Measurements from ENCODE around the gene FBLN7.

Gene FBLN7

GRCh38 chr2:112157472-112157871 lies 19.3 kb downstream of the FBLN7 start:
- DNase-seq (ENCODE audit: low read depth), result no peak

DNA sequence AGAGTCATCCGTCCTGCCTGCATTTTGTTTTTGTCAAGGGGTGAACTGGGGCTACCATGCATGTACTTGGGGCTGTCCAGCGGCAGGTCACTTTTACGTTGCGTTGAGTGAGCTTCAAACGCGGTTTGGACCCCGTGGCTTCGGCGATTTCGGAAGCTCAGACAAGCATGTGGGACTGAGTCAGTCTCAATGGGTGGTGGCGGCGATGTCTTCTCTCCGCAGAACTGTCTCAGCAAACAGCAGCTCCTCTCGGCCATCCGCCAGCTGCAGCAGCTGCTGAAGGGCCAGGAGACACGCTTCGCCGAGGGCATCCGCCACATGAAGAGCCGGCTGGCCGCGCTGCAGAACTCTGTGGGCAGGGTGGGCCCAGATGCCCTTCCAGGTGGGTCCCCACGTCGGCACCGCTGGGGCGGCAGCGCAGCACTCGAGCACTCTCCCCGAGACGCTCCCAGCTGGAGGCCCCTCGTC lies 21.3 kb downstream of the FBLN7 start:
- no peak for DNase-seq (ENCODE audit: low read depth)

DNA sequence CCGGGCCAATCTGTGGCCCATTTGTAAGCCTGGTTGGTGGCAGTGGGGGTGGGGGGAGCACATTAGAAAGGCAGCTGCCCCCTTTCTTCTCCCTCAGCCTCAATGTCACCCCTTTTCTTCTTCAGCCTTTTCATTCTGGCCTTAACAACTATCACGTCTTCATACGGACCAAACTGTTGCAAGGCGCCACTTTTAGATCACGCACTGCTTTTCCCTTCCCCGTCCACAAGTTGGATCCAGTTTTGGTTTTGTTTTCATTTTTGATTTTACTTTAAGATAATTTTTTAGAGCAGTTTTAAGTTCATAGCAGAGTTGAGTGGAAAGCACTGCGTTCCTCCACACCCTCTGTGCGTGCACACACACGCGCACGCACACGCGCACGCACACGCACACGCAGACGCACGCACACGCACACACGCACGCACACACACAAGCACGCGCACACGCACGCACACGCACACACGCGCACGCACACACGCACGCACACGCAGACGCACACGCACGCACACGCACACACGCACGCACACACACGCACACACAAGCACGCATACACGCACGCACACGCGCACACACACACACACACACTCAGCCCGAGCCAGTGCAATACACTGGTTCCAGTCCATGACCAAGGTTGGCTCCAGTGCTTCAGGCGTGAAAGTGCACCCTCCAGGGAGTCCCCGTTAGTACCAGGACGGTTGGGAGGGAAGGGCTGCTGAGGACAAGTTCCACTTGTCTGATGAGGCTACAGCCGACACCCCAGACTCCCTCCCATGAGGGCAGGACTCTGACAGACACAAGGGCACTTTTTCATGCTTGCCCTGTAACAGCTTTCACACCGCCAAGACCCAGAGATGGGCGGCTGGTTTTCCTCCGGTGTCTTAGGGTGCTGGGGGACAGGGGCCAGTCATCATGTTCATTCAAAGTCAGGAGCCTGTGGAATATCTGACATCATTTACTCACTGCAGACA lies 22.4 kb downstream of the FBLN7 start:
- DNase-seq (ENCODE audit: low read depth), result no peak

DNA sequence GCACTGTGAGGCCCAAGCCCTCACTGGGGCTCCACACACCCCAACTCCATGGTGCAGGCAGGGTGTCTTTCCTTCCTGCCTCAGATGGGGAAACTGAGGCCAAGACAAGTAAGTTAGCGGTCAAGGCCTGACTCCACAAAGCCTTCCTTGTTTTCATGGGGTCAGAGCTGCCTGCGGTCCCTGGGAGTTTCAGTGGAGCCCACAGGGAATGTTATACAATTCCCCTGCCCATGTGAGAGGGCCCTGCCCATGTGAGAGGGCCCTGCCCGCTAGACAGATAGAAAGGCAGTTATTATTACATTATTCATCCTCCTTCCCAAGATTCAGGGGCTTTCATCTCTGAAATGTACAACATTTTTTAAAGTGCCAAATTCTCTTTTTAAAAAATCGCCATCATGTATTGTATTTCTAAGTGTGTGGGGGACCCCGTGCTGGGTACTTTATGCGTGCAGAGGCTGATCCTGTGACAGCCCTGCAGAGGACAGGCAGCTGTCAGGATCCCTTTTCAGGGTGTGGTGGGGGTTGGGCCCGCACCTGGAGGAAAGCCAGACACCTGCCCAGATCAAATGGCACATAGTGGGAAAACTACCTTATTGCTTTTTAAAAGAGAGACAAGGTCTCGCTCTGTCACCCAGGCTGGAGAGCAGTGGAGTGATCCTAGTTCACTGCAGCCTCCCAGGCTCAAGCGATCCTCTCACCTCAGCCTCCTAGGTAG lies 23.4 kb downstream of the FBLN7 start:
- DNase-seq (ENCODE audit: low read depth), result no peak

DNA sequence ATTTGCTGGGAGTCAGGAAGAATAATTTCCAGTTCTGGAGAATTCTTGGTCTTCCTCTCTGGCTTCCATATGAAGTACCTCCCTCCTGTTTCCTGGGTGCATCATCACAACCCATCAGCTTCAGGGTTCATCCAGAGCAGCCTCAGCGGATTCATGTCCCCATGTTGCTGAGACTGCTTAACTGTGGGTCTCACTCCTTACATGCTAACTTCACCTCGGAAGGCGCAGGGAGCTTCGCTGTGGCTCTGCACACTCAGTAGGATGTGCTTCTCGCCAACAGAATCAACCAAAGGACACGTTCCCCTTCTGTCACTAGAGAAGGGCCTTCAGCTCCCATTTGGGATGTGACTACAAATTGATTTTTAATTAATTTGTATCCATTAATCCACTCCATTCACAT lies 24.2 kb downstream of the FBLN7 start:
- no peak for DNase-seq (ENCODE audit: low read depth)

GRCh38 chr2:112162956-112163355 lies 24.8 kb downstream of the FBLN7 start:
- DNase-seq (ENCODE audit: low read depth), result no peak

DNA sequence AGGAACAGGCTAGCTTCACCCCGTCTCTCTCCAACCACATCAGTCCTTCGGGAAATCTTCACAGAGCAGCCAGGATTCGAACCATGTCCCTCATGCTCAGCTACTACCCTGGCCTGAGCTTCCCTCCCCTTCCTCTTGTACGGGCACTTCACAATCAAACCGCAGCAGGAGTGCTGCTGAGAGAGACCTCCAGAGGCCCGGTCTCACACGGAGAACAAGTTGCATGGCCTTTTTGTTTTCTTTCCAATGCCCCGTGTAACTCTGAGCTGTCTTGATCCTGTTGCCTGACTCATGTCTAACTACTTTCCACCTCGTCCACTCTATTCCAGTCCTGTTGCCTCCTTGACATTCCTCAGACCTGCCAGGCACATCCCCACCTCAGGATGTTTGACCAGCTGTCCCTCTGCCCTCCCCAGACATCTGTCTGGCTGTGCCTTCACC lies 25.4 kb downstream of the FBLN7 start:
- DNase-seq (ENCODE audit: low read depth), result no peak

DNA sequence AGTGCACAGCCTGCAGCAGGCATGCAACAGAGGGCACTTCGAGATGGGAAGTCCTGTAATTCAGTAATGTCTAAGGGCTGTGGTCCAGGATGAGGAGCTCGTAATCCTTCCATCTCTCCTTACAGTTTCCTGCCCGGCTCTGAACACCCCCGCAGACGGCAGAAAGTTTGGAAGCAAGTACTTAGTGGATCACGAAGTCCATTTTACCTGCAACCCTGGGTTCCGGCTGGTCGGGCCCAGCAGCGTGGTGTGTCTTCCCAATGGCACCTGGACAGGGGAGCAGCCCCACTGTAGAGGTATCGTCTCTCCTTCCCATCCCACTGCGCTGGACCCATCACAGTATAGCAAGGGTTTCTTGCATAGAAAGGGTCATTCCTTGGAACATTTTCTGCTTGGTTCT lies 26.7 kb downstream of the FBLN7 start:
- DNase-seq (ENCODE audit: low read depth), result no peak

- no peak for DNase-seq (ENCODE audit: low read depth)
These were observed 27.1 kb downstream of the FBLN7 start for GRCh38 chr2:112165296-112165695.

DNA sequence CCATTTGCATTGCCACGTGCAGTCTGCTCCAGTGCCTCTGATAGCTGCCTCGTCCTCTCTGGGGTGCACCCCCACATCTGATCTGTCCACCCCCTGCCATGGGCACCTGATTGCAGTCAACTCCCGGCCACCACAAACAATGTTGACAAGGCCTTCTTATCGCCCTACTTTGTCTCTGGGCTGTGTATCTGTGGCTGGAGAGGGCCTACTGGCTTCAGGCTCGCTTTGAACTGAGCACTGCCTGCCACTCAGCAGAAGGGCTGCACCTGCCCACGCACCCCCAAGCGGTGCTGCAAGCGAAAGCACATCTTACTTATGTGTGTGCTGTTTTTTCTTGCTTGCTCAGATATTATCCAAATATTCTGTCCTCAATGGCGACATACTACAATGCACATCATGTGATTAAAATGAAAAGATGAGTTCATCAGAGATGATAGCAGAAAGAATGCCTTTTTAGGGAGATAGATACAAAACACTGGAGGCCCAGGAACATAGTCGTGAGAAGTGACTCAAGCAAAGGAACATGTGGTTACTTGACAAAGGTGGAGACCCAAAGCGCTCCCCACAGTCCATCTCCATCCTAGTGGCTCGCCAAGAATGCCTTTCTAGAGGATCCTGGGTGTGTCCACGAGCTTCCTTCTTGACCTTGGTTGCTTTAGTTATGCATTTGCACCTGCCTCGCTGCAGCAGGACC lies 28.8 kb downstream of the FBLN7 start:
- no peak for DNase-seq (ENCODE audit: low read depth)

DNA sequence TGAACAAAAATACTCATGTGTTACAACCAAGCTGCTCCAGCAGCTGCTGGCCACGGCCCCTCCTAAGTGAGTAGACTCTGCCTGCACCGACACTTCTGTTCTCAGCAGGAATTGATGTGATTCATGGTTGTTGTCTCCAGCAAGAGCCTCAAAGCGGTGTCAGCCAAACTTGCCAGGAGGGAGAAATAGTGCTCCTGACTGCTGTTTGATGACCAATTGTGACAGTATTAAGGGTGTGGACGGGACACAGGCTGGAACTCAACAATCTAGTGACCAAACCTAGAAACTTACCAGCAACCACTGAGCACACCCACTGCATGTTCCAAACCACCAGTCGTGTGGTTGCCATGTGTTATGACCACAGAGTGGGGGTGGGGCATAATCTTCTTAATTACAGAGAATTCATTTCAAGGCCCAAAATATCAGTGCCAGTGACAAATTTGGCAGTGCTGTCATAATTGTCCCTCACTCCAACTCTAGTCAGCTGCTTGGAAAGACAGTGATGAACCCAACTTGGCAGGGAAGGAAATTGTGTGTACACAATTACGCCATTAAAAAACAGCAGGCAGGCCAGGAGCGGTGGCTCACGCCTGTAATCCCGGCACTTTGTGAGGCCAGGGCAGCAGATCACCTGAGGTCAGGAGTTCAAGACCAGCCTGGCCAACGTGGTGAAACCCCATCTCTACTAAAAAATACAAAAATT lies 30.4 kb downstream of the FBLN7 start:
- no peak for DNase-seq (ENCODE audit: low read depth)

DNA sequence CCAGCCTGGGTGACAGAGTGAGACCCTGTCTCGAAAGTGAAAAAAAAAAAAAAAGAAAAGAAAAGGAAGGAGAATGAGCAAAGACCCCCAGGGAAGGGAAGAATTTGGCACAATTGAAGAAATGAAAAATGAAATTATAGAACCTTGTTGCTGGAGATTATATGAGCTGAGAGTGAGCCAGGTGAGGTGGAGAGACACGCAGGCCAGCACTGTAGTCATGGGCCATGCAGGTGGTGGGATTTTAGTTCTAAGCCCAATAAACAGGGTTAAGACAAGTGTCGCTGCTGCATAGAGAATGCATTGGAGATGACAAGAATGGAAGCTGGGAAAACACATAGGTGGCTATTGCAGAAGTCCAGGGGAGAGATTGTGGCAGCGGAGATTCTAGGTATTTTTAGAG lies 32.3 kb downstream of the FBLN7 start:
- DNase-seq (ENCODE audit: low read depth), result no peak

- DNase-seq (ENCODE audit: low read depth), result no peak
These were observed 35.6 kb downstream of the FBLN7 start for GRCh38 chr2:112173646-112174319.

DNA sequence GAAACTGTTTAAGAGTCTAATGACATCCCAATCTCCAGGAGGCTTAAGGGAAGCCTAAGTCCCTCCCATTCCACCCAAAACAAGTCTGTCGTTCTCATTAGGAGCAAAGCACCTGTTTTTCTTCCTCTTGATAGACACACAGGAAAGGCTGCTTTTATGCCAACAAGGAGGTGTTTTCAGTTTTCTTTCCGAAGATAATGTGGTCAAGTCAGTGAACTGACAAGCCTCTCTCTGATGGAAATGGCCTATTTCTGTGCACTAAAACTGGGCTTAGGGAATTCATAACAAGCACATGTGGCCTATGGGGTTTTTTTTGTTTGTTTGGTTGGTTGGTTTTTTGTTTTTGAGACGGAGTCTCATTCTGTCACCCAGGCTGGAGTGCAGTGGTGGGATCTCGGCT lies 36.2 kb downstream of the FBLN7 start:
- no peak for DNase-seq (ENCODE audit: low read depth)

DNA sequence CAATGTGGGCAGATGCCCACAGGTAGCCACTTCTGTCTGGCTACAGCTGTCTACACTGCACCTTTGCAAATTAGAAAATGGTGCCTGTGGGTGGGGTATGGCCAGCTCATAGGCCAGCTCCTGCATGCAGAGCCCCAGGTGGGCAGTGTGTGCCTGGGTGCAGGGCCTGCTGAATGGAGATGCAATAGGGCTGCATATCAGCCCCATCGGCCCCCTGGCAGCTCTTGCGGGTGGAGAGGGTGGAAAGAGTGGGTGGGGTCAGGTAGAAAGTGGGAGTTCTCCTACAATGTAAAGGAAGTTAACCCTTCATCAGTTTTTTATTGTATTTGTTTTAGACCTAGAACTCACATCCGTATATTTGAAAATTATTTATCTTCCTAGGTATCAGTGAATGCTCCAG lies 37.1 kb downstream of the FBLN7 start:
- DNase-seq (ENCODE audit: low read depth), result no peak

DNA sequence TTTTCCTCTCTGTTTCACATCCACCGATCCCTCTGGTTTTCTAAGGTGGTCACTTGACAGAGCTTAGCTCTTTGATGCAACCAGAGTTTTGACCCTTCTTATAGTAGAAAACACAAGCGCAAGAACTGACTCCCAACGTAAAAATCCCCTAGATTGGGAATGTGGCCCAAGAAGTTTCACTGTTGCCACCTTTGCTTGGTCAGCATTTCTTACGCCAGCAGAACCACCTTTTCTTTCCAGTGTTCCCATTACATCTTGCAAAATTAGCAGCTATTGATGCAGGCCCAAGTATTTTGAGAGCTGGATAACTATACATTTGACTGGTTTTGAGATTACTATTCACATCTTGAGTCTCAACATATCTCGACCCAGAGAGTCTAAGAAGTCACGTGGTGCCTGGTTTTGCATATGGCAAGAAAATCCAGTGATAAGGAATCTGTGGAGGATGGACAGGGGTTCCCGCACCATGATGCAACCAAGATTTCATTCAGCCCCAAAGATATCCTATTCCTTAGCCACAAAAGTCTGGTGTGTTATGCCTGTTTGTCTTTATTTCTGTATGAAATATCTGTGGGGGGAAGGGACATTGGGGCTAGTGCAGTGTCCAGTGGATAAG lies 37.9 kb downstream of the FBLN7 start:
- no peak for DNase-seq (ENCODE audit: low read depth)

DNA sequence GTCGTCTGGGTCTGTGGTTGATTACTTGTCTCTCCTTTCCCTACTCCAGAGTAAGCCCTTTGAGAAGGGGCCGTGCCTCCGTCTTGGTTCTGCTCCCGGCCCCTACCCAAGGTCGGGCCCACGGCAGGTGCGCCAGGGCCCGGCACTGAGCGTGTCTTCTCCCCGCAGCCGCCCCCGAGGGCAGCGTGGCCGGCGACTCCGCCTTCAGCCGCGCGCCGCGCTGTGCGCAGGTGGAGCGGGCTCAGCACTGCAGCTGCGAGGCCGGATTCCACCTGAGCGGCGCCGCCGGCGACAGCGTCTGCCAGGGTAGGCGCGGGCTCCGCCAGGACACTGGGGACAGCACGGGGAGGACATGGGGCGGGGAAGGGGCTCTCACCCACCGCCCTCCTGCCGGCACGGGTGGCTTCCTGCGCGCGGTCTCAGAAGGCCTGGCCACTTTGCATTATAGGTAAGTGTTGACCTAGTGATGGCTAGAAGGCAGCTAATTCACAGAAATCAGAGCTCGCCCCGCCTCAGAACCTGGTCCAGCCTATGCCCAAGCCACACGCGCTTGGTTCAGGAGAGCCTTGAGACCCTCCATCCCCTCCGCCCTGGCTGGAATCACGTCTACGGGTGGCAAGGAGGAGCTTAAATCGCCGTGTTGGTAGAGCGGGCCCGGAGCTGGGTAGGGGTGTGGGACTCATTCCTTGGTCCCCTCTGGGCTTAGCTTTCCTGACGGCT lies 43.5 kb downstream of the FBLN7 start:
- peak; percentile 74 for DNase-seq (ENCODE audit: low read depth)

- DNase-seq (ENCODE audit: low read depth), result peak; percentile 50
These were observed 44.4 kb downstream of the FBLN7 start for GRCh38 chr2:112182581-112183034.

- no peak for DNase-seq (ENCODE audit: low read depth)
These were observed 45.3 kb downstream of the FBLN7 start for GRCh38 chr2:112183327-112184025.
